Ovary (tissue), 3 donors: ENCODE results near the gene OSBPL2.

Experiments
- CTCF ChIP-seq, 3 donors: fragments of 450-650 bp in 2 of 3; fragments of 200-600 bp in 1 of 3; IDR thresholded peaks; one replicate each; pipeline versions ENCODE4 v1.5.1 to v1.8.0; 2016 to 2022; ENCODE audit warnings: antibody characterized with exemption in 3 of 3, mild to moderate bottlenecking in 1 of 3
- EP300 ChIP-seq: sonication (generic); formaldehyde crosslinking; IDR thresholded peaks from one replicate; pipeline ENCODE4 v1.6.1; 2017; ENCODE audit warnings: antibody characterized with exemption
- POLR2A ChIP-seq: fragments of 450-650 bp; IDR thresholded peaks from one replicate; pipeline ENCODE4 v1.6.1; 2017; ENCODE audit warnings: antibody characterized with exemption, mild to moderate bottlenecking, moderate library complexity
- donor health status: DM: no; HTN: no; CAD: no.

- TF ChIP-seq CTCF (IDR thresholded peaks at IDR 0.05) (no peak), POLR2A (no peak), EP300 (no peak)
Measured at GRCh38 chr20:62227977-62228958, 10.1 kb upstream of the OSBPL2 start.
